HEK293 (cell line): ENCODE results near the gene C14orf93.
A peak's percentile ranks its signal among the peaks of the same experiment; 100 is the strongest.

ENCODE experiments used
- CTCF ChIA-PET: fragments of 350-600 bp; formaldehyde crosslinking; extraction: SDS; loops from one replicate; lab custom pipeline; 2021; ENCODE audit warnings: antibody characterized with exemption; lab: Yijun Ruan, JAX
- POLR2A ChIA-PET: fragments of 300-600 bp; formaldehyde crosslinking; extraction: SDS; loops from one replicate; lab custom pipeline; 2020; ENCODE audit warnings: antibody characterized with exemption, inconsistent platforms; lab: Yijun Ruan, JAX
- H3K27ac ChIP-seq: fragments of 200-500 bp; sonication (Bioruptor generic); 2 replicates; pipeline ENCODE4 v1.5.1; 2014; ENCODE audit warnings: low read depth, low read length, control low read depth, inconsistent platforms; ENCODE audit errors: extremely low read depth
- H3K36me3 ChIP-seq, 2 experiments: fragments of 200-500 bp in 1 of 2; sonication (Bioruptor generic) in 1 of 2; 1 replicate in 1 of 2; 2 replicates in 1 of 2; pipeline ENCODE4 v1.5.1; 2014 to 2017; ENCODE audit warnings: inconsistent platforms in 2 of 2, low read length in 2 of 2; ENCODE audit not compliant: control insufficient read depth in 2 of 2, insufficient read depth in 1 of 2
- H3K4me1 ChIP-seq: fragments of 200-500 bp; sonication (Bioruptor generic); 2 replicates; pipeline ENCODE4 v1.5.1; 2014; ENCODE audit warnings: mild to moderate bottlenecking, low read length, inconsistent platforms; ENCODE audit not compliant: control insufficient read depth, insufficient read depth
- H3K4me3 ChIP-seq: 2 replicates; pipeline ENCODE4 v1.5.1; 2011; ENCODE audit warnings: low read depth, mild to moderate bottlenecking, control low read depth, low read length, moderate library complexity
- H3K9me3 ChIP-seq: fragments of 200-500 bp; sonication (Bioruptor generic); 2 replicates; pipeline ENCODE4 v1.5.1; 2014; ENCODE audit warnings: low read depth, low read length, inconsistent platforms; ENCODE audit not compliant: control insufficient read depth, insufficient read depth
- BCL11B ChIP-seq: fragments of 450-650 bp; formaldehyde crosslinking; IDR thresholded peaks from 2 replicates; pipeline ENCODE4 v1.5.1; 2016; ENCODE audit warnings: low read depth, missing biosample characterization, missing genetic modification characterization
- GFI1B ChIP-seq: fragments of 450-650 bp; formaldehyde crosslinking; IDR thresholded peaks from 2 replicates; pipeline ENCODE4 v1.5.1; 2016; ENCODE audit warnings: missing biosample characterization, missing genetic modification characterization
- KLF9 ChIP-seq: fragments of 450-650 bp; formaldehyde crosslinking; IDR thresholded peaks from 2 replicates; pipeline ENCODE4 v1.5.1; 2016; ENCODE audit warnings: missing biosample characterization, missing genetic modification characterization, low read depth
- MZF1 ChIP-seq: fragments of 450-650 bp; formaldehyde crosslinking; IDR thresholded peaks from 2 replicates; pipeline ENCODE4 v1.5.1; 2017; ENCODE audit warnings: missing biosample characterization, missing genetic modification characterization, borderline replicate concordance
- PBX3 ChIP-seq: sonication (generic); formaldehyde crosslinking; IDR thresholded peaks from 2 replicates; pipeline ENCODE4 v1.8.1; 2022; ENCODE audit warnings: mild to moderate bottlenecking, moderate library complexity, missing genetic modification reagents
- RBAK ChIP-seq: fragments of 450-650 bp; formaldehyde crosslinking; IDR thresholded peaks from 2 replicates; pipeline ENCODE4 v1.5.1; 2016; ENCODE audit warnings: missing biosample characterization, missing genetic modification characterization
- ZBTB6 ChIP-seq: fragments of 450-650 bp; formaldehyde crosslinking; IDR thresholded peaks from 2 replicates; pipeline ENCODE4 v1.5.1; 2017; ENCODE audit warnings: missing biosample characterization, missing genetic modification characterization
- ZIC2 ChIP-seq: fragments of 450-650 bp; formaldehyde crosslinking; IDR thresholded peaks from 2 replicates; pipeline ENCODE4 v1.5.1; 2016; ENCODE audit warnings: missing biosample characterization, missing genetic modification characterization
- ZNF114 ChIP-seq: fragments of 450-650 bp; formaldehyde crosslinking; IDR thresholded peaks from 2 replicates; pipeline ENCODE4 v1.5.0; 2017; ENCODE audit warnings: missing biosample characterization, missing genetic modification characterization
- ZNF121 ChIP-seq: fragments of 450-650 bp; formaldehyde crosslinking; IDR thresholded peaks from 2 replicates; pipeline ENCODE4 v1.5.1; 2016; ENCODE audit warnings: missing biosample characterization, missing genetic modification characterization
- ZNF138 ChIP-seq: fragments of 450-650 bp; formaldehyde crosslinking; IDR thresholded peaks from 2 replicates; pipeline ENCODE4 v1.5.1; 2016; ENCODE audit warnings: missing biosample characterization, missing genetic modification characterization, borderline replicate concordance
- ZNF148 ChIP-seq: fragments of 450-650 bp; formaldehyde crosslinking; IDR thresholded peaks from 2 replicates; pipeline ENCODE4 v1.5.0; 2017; ENCODE audit warnings: missing biosample characterization, missing genetic modification characterization, borderline replicate concordance
- ZNF266 ChIP-seq: fragments of 450-650 bp; formaldehyde crosslinking; IDR thresholded peaks from 2 replicates; pipeline ENCODE4 v1.5.1; 2016; ENCODE audit warnings: missing biosample characterization, missing genetic modification characterization, low read depth
- ZNF362 ChIP-seq: fragments of 450-650 bp; formaldehyde crosslinking; IDR thresholded peaks from 2 replicates; pipeline ENCODE4 v1.5.1; 2016; ENCODE audit warnings: missing biosample characterization, missing genetic modification characterization
- ZNF560 ChIP-seq: fragments of 450-650 bp; formaldehyde crosslinking; IDR thresholded peaks from 2 replicates; pipeline ENCODE4 v1.5.1; 2017; ENCODE audit warnings: missing biosample characterization, missing genetic modification characterization, borderline replicate concordance
- ZNF585B ChIP-seq: fragments of 450-650 bp; formaldehyde crosslinking; IDR thresholded peaks from 2 replicates; pipeline ENCODE4 v1.5.1; 2016; ENCODE audit warnings: missing biosample characterization, missing genetic modification characterization
- ZNF596 ChIP-seq: fragments of 450-650 bp; IDR thresholded peaks from 2 replicates; pipeline ENCODE4 v1.5.0; 2018; ENCODE audit warnings: missing biosample characterization, mild to moderate bottlenecking, missing genetic modification characterization, moderate library complexity
- ZNF654 ChIP-seq: fragments of 450-650 bp; formaldehyde crosslinking; IDR thresholded peaks from 2 replicates; pipeline ENCODE4 v1.5.1; 2016; ENCODE audit warnings: low read depth, missing biosample characterization, missing genetic modification characterization
- ZNF692 ChIP-seq: fragments of 450-650 bp; formaldehyde crosslinking; IDR thresholded peaks from 2 replicates; pipeline ENCODE4 v1.5.1; 2016; ENCODE audit warnings: missing biosample characterization, missing genetic modification characterization
- ZNF792 ChIP-seq: fragments of 450-650 bp; formaldehyde crosslinking; IDR thresholded peaks from 2 replicates; pipeline ENCODE4 v1.5.1; 2016; ENCODE audit warnings: missing biosample characterization, missing genetic modification characterization
- ZSCAN23 ChIP-seq: fragments of 450-650 bp; formaldehyde crosslinking; IDR thresholded peaks from 2 replicates; pipeline ENCODE4 v1.5.1; 2016; ENCODE audit warnings: missing biosample characterization, missing genetic modification characterization

Gene C14orf93

GRCh38 chr14:23002592-23002991 lies 7.4 kb downstream of the C14orf93 start:
- no peak for TF ChIP-seq ZNF148 (tag by site-specific recombination)
- peak; percentile 69 for TF ChIP-seq ZNF121 (tag by site-specific recombination)
- TF ChIP-seq ZNF596 (tag by site-specific recombination) = no peak
- TF ChIP-seq BCL11B (tag by site-specific recombination) = no peak
- H3K36me3 ChIP-seq = no peaks in the 10 kb centered on the region
- CTCF ChIA-PET = no interaction called here
- POLR2A ChIA-PET = interaction anchor here (2.1 kb wide), 1 partner anchor 56 kb away, joined by 9 read pairs; no protein-coding TSS in a partner anchor
- H3K9me3 ChIP-seq = no peaks in the 10 kb centered on the region
- 0 out of 2 replicates have a peak, but pooled peaks cover 3% of the 10 kb centered on the region for H3K4me1 ChIP-seq
- no peak overlapping the region for H3K27ac ChIP-seq
- no peak overlapping the region for H3K4me3 ChIP-seq

GRCh38 chr14:23000860-23001259 lies 9.1 kb downstream of the C14orf93 start:
- no peaks in the 10 kb centered on the region for H3K36me3 ChIP-seq
- ChIA-PET CTCF (interaction anchor here (0.6 to 1.9 kb wide), 3 partner anchors 8 to 441 kb away, joined by 4 to 10 read pairs (median 8); no protein-coding TSS in a partner anchor), POLR2A (interaction anchor here (0.7 to 2.1 kb wide), 3 partner anchors 27 to 443 kb away, joined by 3 to 9 read pairs (median 4); no protein-coding TSS in a partner anchor)

GRCh38 chr14:22998329-22999012 lies 11.5 kb downstream of the C14orf93 start:
- no peak overlapping the region for H3K27ac ChIP-seq
- TF ChIP-seq ZNF362 (tag by site-specific recombination) (no peak), ZSCAN23 (tag by site-specific recombination) (no peak), GFI1B (tag by site-specific recombination) (no peak), ZNF585B (tag by site-specific recombination) (no peak), ZNF114 (tag by site-specific recombination) (no peak), KLF9 (tag by site-specific recombination) (no peak), ZNF792 (tag by site-specific recombination) (no peak), ZNF692 (tag by site-specific recombination) (no peak), ZNF654 (no peak), RBAK (tag by site-specific recombination) (no peak), ZNF138 (tag by site-specific recombination) (no peak), MZF1 (no peak), ZNF560 (tag by site-specific recombination) (no peak), ZNF266 (tag by site-specific recombination) (no peak), ZBTB6 (tag by site-specific recombination) (no peak)
- TF ChIP-seq, all 188 proteins: peak for 0
- ChIA-PET POLR2A (interaction anchor here (5.2 kb wide), 1 partner anchor 8 kb away, joined by 50 read pairs; no protein-coding TSS in a partner anchor), CTCF (interaction anchor here (1.3 kb wide), 1 partner anchor 79 kb away, joined by 3 read pairs; no protein-coding TSS in a partner anchor)
- Histone ChIP-seq H3K4me1 (peaks cover 7% of the 10 kb centered on the region), H3K9me3 (no peaks in the 10 kb centered on the region), H3K4me3 (no peak overlapping the region), H3K36me3 (peaks cover 0 to 4% of the 10 kb centered on the region in 2 experiments; a peak in 1 of 3 replicates)

More at GRCh38 chr14:23000860-23001259, 9.1 kb downstream of the C14orf93 start:
- no peak for TF ChIP-seq ZIC2 (tag by site-specific recombination)
- no peak for TF ChIP-seq PBX3
- TF ChIP-seq, all 188 proteins: peak for 0
- H3K4me1 ChIP-seq = peaks cover 7% of the 10 kb centered on the region
- H3K9me3 ChIP-seq = no peaks in the 10 kb centered on the region
- no peak overlapping the region for H3K27ac ChIP-seq
- no peak overlapping the region for H3K4me3 ChIP-seq
